Testis (tissue), 3 donors: ENCODE measurements around the gene RCAN3. TPM values are rescaled to one million over a fixed set of nuclear protein-coding genes. Genes with fewer than 3 reads are reported as not detected.

Source experiments
- DNase-seq: peaks from one replicate; pipeline ENCODE4 v3.0.0-alpha.2; 2019
- H3K27ac ChIP-seq, 2 donors: fragments of 200-600 bp; sonication (generic); one replicate each; pipeline ENCODE4 v1.5.1; 2019
- H3K27me3 ChIP-seq: fragments of 200-600 bp; sonication (generic); one replicate; pipeline ENCODE4 v1.5.1; 2019
- H3K36me3 ChIP-seq: fragments of 200-600 bp; sonication (generic); one replicate; pipeline ENCODE4 v1.5.1; 2017; ENCODE audit warnings: low read depth; ENCODE audit errors: missing control alignments
- H3K4me1 ChIP-seq: fragments of 200-600 bp; sonication (generic); one replicate; pipeline ENCODE4 v1.5.1; 2019
- H3K4me3 ChIP-seq, 2 donors: fragments of 200-600 bp; sonication (generic); one replicate each; pipeline ENCODE4 v1.5.1; 2017 to 2019
- H3K9me3 ChIP-seq: fragments of 200-600 bp; sonication (generic); one replicate; pipeline ENCODE4 v1.5.1; 2017
- CTCF ChIP-seq, 3 experiments: fragments of 450-650 bp in 2 of 3; fragments of 200-600 bp in 1 of 3; sonication (generic) in 1 of 3; IDR thresholded peaks; one replicate each; pipeline ENCODE4 v1.5.1; 2016 to 2019; ENCODE audit warnings: antibody characterized with exemption in 3 of 3, mild to moderate bottlenecking in 2 of 3, moderate library complexity in 1 of 3
- POLR2A ChIP-seq: fragments of 450-650 bp; IDR thresholded peaks from one replicate; pipeline ENCODE4 v1.6.1; 2017; ENCODE audit warnings: antibody characterized with exemption, mild to moderate bottlenecking, moderate library complexity
- WGBS, 2 donors: methylation state at CpG; one replicate each; pipeline ENCODE4 v1.1.5; 2018; 5-methylcytosine and 5-hydroxymethylcytosine counted together
- intact Hi-C: fragments of 100-400 bp; cut with DNase I; formaldehyde crosslinking; loops from one replicate; pipeline ENCODE4 v1.15.1; 2023; ENCODE audit warnings: low total_unique reads
- polyA plus RNA-seq: library from polyadenylated mRNA; stranded (reverse); fragments of 350-450 nt; fragmentation: Illumina TruSeq; extraction: RNeasy Lipid Tissue Mini Kit (QIAGEN cat#74804); gene quantifications from one replicate; pipeline ENCODE4 v1.2.3, GENCODE V29; 2014; ENCODE audit warnings: low read depth, low replicate concordance; ENCODE audit not compliant: insufficient read depth
- total RNA-seq, 2 donors: library from RNA; depleted of rRNA; stranded (reverse); fragments of >200 nt; gene quantifications; one replicate each; pipeline ENCODE4 v1.2.3, GENCODE V29; 2016

The RCAN3 gene
- total and polyA plus RNA-seq, 3 donors from 2014 or later = 4.2 to 8.0 (median 7.9) TPM

GRCh38 chr1:24566236-24566867, 63.7 kb downstream of the RCAN3 start:
- 93 to 98% methylated on average over 3 of the region's 3 CpGs for WGBS, 2 donors
- TF ChIP-seq POLR2A (no peak), CTCF (IDR thresholded peaks at IDR 0.05) (no peak)
- intact Hi-C loops = no loop called here
- Histone ChIP-seq H3K27ac (no peak overlapping the region), H3K4me1 (peaks cover 8% of the 10 kb centered on the region), H3K9me3 (no peaks in the 10 kb centered on the region), H3K4me3 (no peak overlapping the region), H3K27me3 (no peaks in the 10 kb centered on the region), H3K36me3 (no peaks in the 10 kb centered on the region)
- no peak for DNase-seq

GRCh38 chr1:24567792-24568388, 65.3 kb downstream of the RCAN3 start:
- no peak overlapping the region for H3K27ac ChIP-seq
- no peak overlapping the region for H3K4me3 ChIP-seq
- no peaks in the 10 kb centered on the region for H3K27me3 ChIP-seq
- peaks cover 8% of the 10 kb centered on the region for H3K4me1 ChIP-seq
- intact Hi-C loops = no loop called here
- no peaks in the 10 kb centered on the region for H3K9me3 ChIP-seq
- TF ChIP-seq POLR2A (no peak), CTCF (IDR thresholded peaks at IDR 0.05) (no peak)
- DNase-seq = no peak
- H3K36me3 ChIP-seq = no peaks in the 10 kb centered on the region
- WGBS, 2 donors = 55% methylated on average over 17 of the region's 17 CpGs

- 85% methylated on average over 2 of the region's 2 CpGs for WGBS, 2 donors
- no peak for DNase-seq
- no peaks in the 10 kb centered on the region for H3K27me3 ChIP-seq
- TF ChIP-seq CTCF (IDR thresholded peaks at IDR 0.05) (no peak), POLR2A (no peak)
- intact Hi-C loops = no loop called here
- no peaks in the 10 kb centered on the region for H3K9me3 ChIP-seq
- H3K36me3 ChIP-seq = no peaks in the 10 kb centered on the region
- no peak overlapping the region for H3K27ac ChIP-seq
- H3K4me3 ChIP-seq = no peak overlapping the region
- peaks cover 8% of the 10 kb centered on the region for H3K4me1 ChIP-seq
Observed at GRCh38 chr1:24568475-24568874, 65.8 kb downstream of the RCAN3 start.

GRCh38 chr1:24570265-24571125, 67.9 kb downstream of the RCAN3 start:
- TF ChIP-seq CTCF (IDR thresholded peaks at IDR 0.05) (no peak), POLR2A (no peak)

More at GRCh38 chr1:24570265-24571125, 67.9 kb downstream of the RCAN3 start:
- intact Hi-C loops = no loop called here
- Histone ChIP-seq H3K27me3 (no peaks in the 10 kb centered on the region), H3K4me1 (peaks cover 8% of the 10 kb centered on the region), H3K9me3 (no peaks in the 10 kb centered on the region), H3K27ac (no peak overlapping the region), H3K4me3 (no peak overlapping the region), H3K36me3 (no peaks in the 10 kb centered on the region)
- 80 to 81% methylated on average over 10 of the region's 10 CpGs for WGBS, 2 donors
- no peak for DNase-seq
